Natural killer cell treated with Interleukin-12 subunit alpha and Interleukin-12 subunit beta and Interleukin-15 and Interleukin-18, amount 100 ng/mL, for 72 hours (primary cell): ENCODE results near the gene HLX. TPM values are rescaled to one million over a fixed set of nuclear protein-coding genes. Genes with fewer than 3 reads are reported as not detected.

Experiments
- ATAC-seq, 2 donors: fragments of 150-1000 bp; cut with Tn5 transposase in 1 of 2; sonication (Bioruptor Pico), chemical (Tn5 transposase) in 1 of 2; 2 replicates each; pipeline ENCODE4 v1.10.0; 2021
- DNase-seq: peaks from one replicate; pipeline ENCODE4 v3.0.0; 2022; ENCODE audit warnings: low spot score
- H3K27ac Mint-ChIP-seq, 2 donors: 1 replicate in 1 of 2; 2 replicates in 1 of 2; pipeline ENCODE4 v1.8.0; 2022; ENCODE audit warnings: mixed read lengths in 2 of 2, mild to moderate bottlenecking in 1 of 2, moderate library complexity in 1 of 2
- H3K27me3 Mint-ChIP-seq, 2 donors: 1 replicate in 1 of 2; 2 replicates in 1 of 2; pipeline ENCODE4 v1.8.0; 2022; ENCODE audit warnings: mixed read lengths in 2 of 2
- H3K36me3 Mint-ChIP-seq: one replicate; pipeline ENCODE4 v1.8.0; 2022; ENCODE audit warnings: mixed read lengths
- H3K4me1 Mint-ChIP-seq, 2 donors: 1 replicate in 1 of 2; 2 replicates in 1 of 2; pipeline ENCODE4 v1.8.0; 2022; ENCODE audit warnings: low read depth in 2 of 2, mixed read lengths in 2 of 2, mild to moderate bottlenecking in 1 of 2
- H3K4me3 Mint-ChIP-seq: one replicate; pipeline ENCODE4 v1.8.0; 2022; ENCODE audit warnings: mixed read lengths
- H3K9me3 Mint-ChIP-seq: 2 replicates; pipeline ENCODE4 v1.8.0; 2022; ENCODE audit warnings: mixed read lengths
- total RNA-seq, 2 donors: library from RNA; stranded (reverse); gene quantifications; one replicate each; pipeline ENCODE4 v1.2.3, GENCODE V29; 2022

The HLX gene
- total RNA-seq, 2 donors from 2014 or later, result 3.9 to 5.5 TPM

DNA sequence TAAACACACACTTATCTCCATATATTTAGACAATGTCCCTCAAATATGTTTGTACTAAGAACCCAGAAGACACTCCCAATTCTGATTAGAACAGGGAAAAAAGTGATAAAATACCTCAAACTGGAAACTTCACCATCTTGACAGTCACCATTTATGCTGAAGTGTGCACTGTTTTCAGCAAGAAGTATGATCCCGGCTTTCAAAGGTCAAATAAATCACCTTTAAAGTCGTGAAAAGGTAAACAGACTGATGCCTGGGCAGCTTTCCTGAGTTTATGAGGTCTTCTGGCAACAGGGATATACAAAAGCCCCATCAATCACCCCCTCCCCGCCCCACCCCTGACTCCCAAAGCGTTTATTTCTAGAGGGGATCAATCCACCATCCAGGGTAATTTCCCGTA, 37.9 kb downstream of the HLX start:
- peaks cover 21% of the 10 kb centered on the region in 2 donors for H3K27me3 Mint-ChIP-seq
- ATAC-seq (no peak), DNase-seq (no peak)
- H3K36me3 Mint-ChIP-seq, result no peaks in the 10 kb centered on the region
- H3K9me3 Mint-ChIP-seq, result no peaks in the 10 kb centered on the region
- H3K4me1 Mint-ChIP-seq, result no peaks in the 10 kb centered on the region
- H3K27ac Mint-ChIP-seq, result no peak overlapping the region
- H3K4me3 Mint-ChIP-seq, result no peak overlapping the region

DNA sequence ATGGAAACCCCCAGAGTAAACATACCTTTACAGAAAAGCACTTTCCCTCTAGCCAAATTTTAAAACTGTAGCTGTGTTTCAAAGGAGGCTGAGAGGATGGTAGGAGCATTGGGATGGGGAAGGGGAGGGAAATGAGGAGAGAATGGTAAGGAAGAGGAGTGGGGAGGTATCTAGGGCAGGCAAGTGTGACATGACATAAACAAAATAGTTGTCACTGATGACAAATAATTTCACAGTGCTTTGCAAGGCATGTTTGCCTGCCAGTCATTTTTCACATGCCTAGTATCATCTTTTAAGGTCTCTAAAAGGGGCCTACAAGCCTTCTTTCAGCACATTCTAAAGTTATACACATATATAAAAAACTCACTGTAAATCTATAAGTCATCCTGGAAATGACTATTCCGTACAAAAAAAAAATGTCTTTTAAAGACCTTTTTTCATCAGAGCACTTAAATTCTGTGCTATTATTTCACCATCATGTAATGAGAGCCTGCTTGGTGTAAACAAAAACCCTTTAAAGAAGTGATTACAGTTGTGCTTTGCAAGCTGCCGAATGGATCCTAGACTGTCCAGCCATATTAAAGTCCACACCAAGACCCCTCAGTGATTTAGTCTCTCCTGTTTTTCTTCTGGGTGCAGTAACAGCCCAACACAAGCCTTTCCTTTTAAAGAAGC, 38.4 kb downstream of the HLX start:
- H3K4me3 Mint-ChIP-seq, result no peak overlapping the region
- no peaks in the 10 kb centered on the region for H3K36me3 Mint-ChIP-seq
- ATAC-seq, result no peak
- no peak for DNase-seq
- no peak overlapping the region for H3K27ac Mint-ChIP-seq
- no peaks in the 10 kb centered on the region for H3K9me3 Mint-ChIP-seq
- no peaks in the 10 kb centered on the region for H3K4me1 Mint-ChIP-seq
- peaks cover 19 to 25% of the 10 kb centered on the region in 2 donors for H3K27me3 Mint-ChIP-seq

DNA sequence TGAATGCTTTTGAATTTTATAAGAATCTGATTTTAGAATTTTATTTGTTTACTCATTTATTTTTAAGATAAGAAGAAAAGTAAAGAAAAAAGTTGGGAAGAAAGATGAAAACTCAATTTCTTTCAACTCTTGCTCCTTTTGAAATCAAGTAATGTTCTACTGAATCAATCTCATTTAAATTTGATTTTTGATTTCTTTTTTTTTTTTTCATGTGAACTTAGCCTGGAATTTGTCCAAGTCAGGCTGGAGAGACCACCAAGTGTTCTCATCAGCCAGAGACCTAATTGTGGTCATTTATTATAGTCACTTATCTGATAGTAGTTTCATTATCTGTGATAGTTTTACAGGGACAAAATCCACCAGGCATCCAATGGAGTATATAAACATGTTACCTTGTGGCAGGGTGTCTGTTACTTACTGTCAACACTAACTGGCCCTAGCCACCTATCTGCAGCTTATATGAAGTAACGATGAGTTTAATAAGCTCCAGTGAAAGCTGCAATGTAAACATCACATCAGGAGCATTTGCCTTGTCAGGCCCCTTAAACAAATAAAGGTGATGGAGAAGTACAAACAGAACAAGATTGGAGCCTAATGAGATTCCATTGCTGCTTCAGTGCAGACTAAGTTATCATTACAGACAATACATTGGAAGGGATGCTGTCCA, 39.2 kb downstream of the HLX start:
- no peaks in the 10 kb centered on the region for H3K36me3 Mint-ChIP-seq
- H3K27me3 Mint-ChIP-seq, result peaks cover 19 to 25% of the 10 kb centered on the region in 2 donors
- H3K27ac Mint-ChIP-seq, result no peak overlapping the region
- H3K4me3 Mint-ChIP-seq, result no peak overlapping the region
- no peaks in the 10 kb centered on the region for H3K4me1 Mint-ChIP-seq
- ATAC-seq (no peak), DNase-seq (no peak)
- H3K9me3 Mint-ChIP-seq, result no peaks in the 10 kb centered on the region

DNA sequence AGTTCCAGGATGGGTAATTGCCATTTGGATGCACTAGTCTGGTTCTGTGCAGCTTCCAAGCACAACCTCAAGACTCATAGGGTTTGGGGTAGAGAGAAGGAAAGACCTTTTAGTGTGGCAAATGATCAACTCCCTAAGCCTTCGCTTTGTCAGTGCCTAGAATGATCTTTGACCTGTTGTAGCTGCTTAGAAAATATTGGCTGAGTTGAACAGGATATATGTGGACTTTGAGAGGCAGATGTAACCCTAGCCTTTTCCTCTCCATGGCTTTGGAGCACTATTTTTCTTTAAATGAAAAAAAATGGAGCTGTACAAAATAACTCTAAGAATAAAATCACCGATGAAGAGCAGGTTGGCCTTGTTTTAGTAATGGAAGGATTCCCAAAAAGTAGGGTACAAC, 41.7 kb downstream of the HLX start:
- Mint-ChIP-seq H3K9me3 (no peaks in the 10 kb centered on the region), H3K4me1 (no peaks in the 10 kb centered on the region), H3K27ac (no peak overlapping the region), H3K27me3 (peaks cover 4 to 18% of the 10 kb centered on the region in 2 donors), H3K4me3 (no peak overlapping the region), H3K36me3 (no peaks in the 10 kb centered on the region)
- DNase-seq, result no peak
- no peak for ATAC-seq

DNA sequence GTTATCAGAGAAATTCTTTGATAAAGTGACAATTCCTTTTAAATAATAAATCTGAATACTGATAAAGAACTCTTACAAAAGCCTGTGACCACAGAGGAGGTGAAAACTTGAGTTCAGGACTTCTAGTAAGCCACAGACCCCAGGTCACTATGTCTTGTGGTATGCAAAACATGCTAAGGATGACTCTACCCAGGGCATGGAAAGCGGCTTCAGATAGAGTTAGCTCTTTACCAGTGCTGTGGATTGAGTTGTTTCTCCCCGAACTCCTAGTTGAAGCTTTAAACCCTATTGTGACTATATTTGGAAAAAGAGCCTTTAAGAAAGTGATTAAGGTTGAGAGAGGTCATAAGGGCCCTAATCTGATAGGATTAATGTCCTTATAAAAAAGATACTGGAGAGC, 42.3 kb downstream of the HLX start:
- no peak overlapping the region for H3K27ac Mint-ChIP-seq
- peaks cover 6 to 18% of the 10 kb centered on the region in 2 donors for H3K27me3 Mint-ChIP-seq
- no peak overlapping the region for H3K4me3 Mint-ChIP-seq
- no peak for DNase-seq
- no peaks in the 10 kb centered on the region for H3K9me3 Mint-ChIP-seq
- no peaks in the 10 kb centered on the region for H3K36me3 Mint-ChIP-seq
- no peak for ATAC-seq
- no peaks in the 10 kb centered on the region for H3K4me1 Mint-ChIP-seq

DNA sequence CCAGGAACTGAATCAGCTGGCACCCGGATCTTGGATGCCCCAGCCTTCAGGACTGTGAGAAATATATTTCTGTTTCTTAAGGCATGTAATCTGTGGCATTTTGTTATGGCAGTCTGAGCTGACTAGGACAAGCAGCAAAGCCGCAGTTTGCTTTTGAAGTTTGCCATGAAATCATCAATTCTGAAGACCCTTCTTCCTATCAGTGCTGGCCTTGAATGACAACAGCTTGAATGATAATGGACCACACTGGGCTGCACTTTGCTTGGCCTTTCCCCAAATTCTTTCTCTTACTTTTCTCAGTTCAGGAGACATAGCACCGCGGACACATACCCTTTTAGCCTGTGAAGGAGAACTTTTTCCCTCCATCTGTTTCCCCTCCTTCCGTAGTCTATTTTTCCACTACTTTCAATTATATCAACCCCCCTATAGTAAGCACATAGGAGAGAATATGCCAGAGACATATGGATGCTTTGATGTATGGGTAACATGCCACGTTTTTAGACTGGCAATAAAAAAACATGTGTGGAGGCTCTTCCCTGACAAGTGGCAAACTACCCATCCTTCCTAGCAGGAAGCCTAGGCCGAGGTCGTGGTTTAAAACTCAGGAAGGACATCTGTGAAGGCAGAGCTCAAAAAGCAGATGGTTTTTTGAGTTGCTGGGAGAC, 42.9 kb downstream of the HLX start:
- Mint-ChIP-seq H3K36me3 (no peaks in the 10 kb centered on the region), H3K27ac (no peak overlapping the region), H3K4me1 (no peaks in the 10 kb centered on the region)

DNA sequence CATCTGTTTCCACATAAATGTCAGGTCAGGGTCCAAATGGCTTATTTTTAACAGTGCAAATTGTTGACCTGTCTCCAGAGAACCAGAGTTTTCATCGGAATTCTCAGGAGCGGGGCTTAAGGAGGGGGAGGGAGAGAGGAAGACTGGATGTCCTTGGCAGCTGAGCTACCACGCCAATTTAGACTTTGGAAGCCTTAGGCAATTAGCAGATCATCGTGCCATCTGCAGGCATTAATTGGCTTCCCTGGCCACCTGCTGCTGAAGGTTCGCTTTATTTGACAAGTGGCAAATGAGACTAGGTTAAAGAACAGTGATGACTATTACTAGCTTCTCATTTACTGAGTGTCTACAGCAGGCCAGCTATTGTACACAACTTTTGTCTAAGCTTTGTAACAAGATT, 43.7 kb downstream of the HLX start:
- ATAC-seq, result no peak
- Mint-ChIP-seq H3K4me3 (no peak overlapping the region), H3K9me3 (no peaks in the 10 kb centered on the region), H3K27ac (no peak overlapping the region), H3K4me1 (no peaks in the 10 kb centered on the region), H3K36me3 (no peaks in the 10 kb centered on the region), H3K27me3 (peaks cover 6 to 18% of the 10 kb centered on the region in 2 donors)
- no peak for DNase-seq

More for the DNA sequence above, 42.9 kb downstream of the HLX start:
- no peak for DNase-seq
- Mint-ChIP-seq H3K27me3 (peaks cover 6 to 18% of the 10 kb centered on the region in 2 donors), H3K4me3 (no peak overlapping the region), H3K9me3 (no peaks in the 10 kb centered on the region)
- ATAC-seq, result no peak

DNA sequence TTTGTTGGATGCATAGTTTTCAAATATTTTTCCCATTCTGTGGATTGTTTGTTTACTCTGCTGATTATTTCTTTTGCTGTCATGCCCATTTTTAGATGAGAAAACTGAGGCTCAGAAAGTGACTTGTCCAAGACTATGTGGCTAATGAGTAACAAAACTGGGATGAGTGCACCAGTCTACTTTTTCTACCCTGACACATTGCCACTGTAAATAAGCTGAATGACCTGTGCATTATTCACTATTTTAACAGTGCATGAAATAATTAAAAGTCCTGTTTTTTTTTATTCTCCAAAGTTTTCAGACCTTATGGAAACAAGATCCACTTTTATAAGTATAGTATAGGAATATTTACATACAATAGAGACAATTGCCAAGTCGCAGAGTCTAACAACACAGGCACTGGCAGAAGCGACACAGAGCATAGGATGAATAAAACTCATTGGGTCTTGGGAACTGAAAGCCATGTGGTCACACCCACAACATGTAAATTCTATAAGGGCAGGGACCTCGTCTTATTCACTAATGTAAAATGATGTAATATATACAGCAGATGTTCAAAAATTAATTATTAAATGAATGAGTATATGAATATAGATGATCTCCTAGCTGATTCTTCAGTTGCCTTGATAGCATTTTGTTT, 45.2 kb downstream of the HLX start:
- ATAC-seq (no peak), DNase-seq (no peak)
- Mint-ChIP-seq H3K4me3 (no peak overlapping the region), H3K27me3 (peaks cover 8 to 23% of the 10 kb centered on the region in 2 donors), H3K9me3 (no peaks in the 10 kb centered on the region), H3K36me3 (no peaks in the 10 kb centered on the region), H3K27ac (no peak overlapping the region), H3K4me1 (no peaks in the 10 kb centered on the region)

DNA sequence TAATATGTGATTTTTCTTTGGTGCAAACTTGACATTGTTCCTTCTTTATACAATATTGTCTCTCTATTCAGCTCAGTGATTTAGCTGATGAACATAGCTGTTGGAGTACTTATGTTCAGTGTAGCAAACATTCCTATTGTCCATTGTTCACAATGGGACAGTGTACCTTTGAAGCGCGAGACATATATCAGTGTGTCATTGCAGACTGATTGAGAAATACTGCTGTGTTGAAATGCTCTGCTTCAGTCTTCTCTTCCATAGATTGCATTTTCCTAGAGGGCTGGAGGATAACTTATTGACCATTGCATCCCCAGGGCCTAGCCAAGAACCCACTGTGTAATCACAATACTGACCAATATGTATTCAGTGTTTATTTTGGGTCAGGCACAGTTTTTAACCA, 46.5 kb downstream of the HLX start:
- Mint-ChIP-seq H3K9me3 (peaks cover 2% of the 10 kb centered on the region), H3K27ac (no peak overlapping the region), H3K4me3 (no peak overlapping the region), H3K36me3 (no peaks in the 10 kb centered on the region), H3K4me1 (no peaks in the 10 kb centered on the region), H3K27me3 (peaks cover 4 to 21% of the 10 kb centered on the region in 2 donors)
- ATAC-seq (no peak), DNase-seq (no peak)

DNA sequence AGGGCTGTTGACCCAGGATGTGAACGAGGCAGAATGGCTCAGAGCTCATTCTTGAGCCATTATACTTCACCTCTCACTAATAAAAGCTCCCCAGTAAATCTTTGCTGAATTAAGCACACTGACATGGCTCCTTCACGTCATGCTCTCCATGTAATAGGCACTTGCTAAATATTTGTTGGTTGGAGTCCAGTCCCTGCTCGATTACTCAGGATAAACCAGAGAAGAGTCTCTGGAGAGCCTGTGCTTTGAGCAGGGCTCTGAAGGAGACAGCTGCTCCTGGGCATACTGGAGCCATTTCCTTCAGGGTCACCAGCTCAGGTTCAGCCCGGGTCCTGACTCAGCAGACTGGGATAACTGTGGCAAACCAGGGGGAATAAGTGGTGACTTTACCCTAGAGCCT, 46.9 kb downstream of the HLX start:
- H3K4me3 Mint-ChIP-seq, result no peak overlapping the region
- no peaks in the 10 kb centered on the region for H3K36me3 Mint-ChIP-seq
- ATAC-seq, result no peak
- no peaks in the 10 kb centered on the region for H3K4me1 Mint-ChIP-seq
- H3K27me3 Mint-ChIP-seq, result peaks cover 4 to 21% of the 10 kb centered on the region in 2 donors
- peaks cover 2% of the 10 kb centered on the region for H3K9me3 Mint-ChIP-seq
- no peak overlapping the region for H3K27ac Mint-ChIP-seq
- no peak for DNase-seq

DNA sequence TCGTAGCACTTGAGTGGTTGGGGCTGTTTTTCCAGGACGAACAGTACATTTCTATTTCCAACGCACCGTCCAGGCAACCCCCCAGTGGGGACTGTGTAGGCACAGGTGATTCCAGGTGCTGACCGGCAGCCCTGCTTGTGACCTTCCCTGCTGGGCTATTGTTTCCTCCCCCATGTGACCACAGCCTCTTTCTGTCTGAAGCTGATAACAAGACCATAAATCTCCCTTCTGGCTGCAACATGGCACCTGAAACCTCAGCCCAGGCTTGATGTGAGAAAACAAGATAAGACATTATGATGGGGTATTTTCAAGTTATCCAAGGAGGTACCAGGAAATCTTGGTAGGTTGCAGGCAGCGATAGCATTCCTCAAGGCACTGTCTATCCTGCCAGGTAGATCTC, 48.2 kb downstream of the HLX start:
- Mint-ChIP-seq H3K27ac (no peak overlapping the region), H3K4me1 (no peaks in the 10 kb centered on the region), H3K36me3 (no peaks in the 10 kb centered on the region), H3K9me3 (peaks cover 2% of the 10 kb centered on the region), H3K4me3 (no peak overlapping the region), H3K27me3 (peaks cover 4 to 16% of the 10 kb centered on the region in 2 donors)
- DNase-seq, result no peak
- ATAC-seq, result no peak

DNA sequence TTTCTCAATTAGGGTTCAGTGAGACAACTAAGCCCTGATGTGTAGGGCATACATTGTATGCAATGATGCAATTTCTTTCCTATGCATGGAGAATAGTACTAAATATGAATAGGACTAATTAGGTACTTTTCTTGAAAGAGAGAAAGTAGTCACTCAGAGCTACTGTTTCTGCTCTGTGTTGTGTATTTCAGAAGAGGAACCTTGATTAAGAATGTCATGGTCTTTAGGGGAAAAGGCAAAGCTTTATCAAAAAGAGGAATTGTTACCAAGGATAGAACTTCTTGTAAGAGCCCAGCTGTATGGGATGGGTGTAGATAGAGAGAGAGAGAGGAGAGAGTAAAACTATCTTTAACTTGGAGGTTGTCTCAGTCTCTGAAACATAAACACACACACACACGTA, 49.1 kb downstream of the HLX start:
- H3K4me1 Mint-ChIP-seq, result no peaks in the 10 kb centered on the region
- no peak overlapping the region for H3K27ac Mint-ChIP-seq
- ATAC-seq (no peak), DNase-seq (no peak)
- no peaks in the 10 kb centered on the region for H3K36me3 Mint-ChIP-seq
- peaks cover 2% of the 10 kb centered on the region for H3K9me3 Mint-ChIP-seq
- no peak overlapping the region for H3K4me3 Mint-ChIP-seq
- peaks cover 4 to 16% of the 10 kb centered on the region in 2 donors for H3K27me3 Mint-ChIP-seq

DNA sequence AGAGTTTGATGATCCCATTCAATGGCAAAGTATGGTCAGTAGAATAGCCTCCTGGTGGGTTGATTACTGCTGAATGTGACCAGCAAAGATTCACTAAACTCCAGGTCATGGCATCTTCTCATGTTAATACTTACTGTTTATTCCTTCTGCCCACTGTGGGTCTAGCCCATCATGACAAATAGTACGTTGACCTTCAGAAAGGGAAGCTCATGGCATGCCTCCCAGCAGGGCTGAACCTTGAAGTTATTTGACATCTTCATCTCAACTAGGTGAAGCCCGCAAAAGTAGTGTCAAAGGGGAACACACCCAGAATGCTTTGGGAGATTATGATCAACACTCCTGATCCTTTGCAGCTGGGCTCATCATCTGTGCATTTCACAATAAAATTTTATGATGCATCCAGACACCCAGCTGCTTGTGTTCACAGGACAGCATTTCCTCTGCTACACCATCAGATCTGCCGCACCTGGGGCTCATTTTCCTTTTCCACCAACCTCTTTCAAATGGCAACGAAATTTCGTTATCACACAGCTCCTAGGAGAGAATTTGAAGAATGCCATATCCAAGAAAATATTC, 49.6 kb downstream of the HLX start:
- H3K4me1 Mint-ChIP-seq, result no peaks in the 10 kb centered on the region
- peaks cover 4 to 16% of the 10 kb centered on the region in 2 donors for H3K27me3 Mint-ChIP-seq
- peaks cover 2% of the 10 kb centered on the region for H3K9me3 Mint-ChIP-seq
- DNase-seq, result no peak
- no peak for ATAC-seq
- H3K36me3 Mint-ChIP-seq, result no peaks in the 10 kb centered on the region
- H3K4me3 Mint-ChIP-seq, result no peak overlapping the region
- no peak overlapping the region for H3K27ac Mint-ChIP-seq

DNA sequence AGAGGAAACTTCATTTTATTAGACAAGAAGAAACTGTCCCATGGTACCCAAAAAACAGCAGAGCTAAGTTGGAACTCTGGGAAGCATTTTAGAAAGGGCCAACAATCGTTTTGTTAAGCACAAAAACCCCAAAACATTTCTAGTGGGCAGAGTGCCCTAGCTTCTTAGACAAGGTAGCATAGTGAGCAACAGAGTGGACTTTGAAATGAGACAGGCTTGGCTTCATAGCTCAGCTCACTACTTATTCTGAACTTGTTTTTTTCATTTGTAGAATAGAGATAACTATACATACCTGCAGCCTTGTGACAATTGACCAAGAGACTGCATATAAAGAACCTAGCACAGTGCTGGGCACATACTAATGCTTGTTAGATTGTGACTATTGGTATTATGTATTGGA, 50.1 kb downstream of the HLX start:
- Mint-ChIP-seq H3K27me3 (peaks cover 4 to 16% of the 10 kb centered on the region in 2 donors), H3K27ac (no peak overlapping the region), H3K4me3 (no peak overlapping the region), H3K4me1 (no peaks in the 10 kb centered on the region), H3K36me3 (no peaks in the 10 kb centered on the region), H3K9me3 (peaks cover 2% of the 10 kb centered on the region)
- DNase-seq (no peak), ATAC-seq (no peak)
